HG03442 (cell line): ENCODE measurements around the gene CACFD1.
A peak's percentile ranks its signal among the peaks of the same experiment; 100 is the strongest.

ENCODE experiments used
- ATAC-seq: cut with Tn5 transposase; IDR thresholded peaks from one replicate; pipeline ENCODE4 v1.9.1; 2021; ENCODE audit warnings: mild to moderate bottlenecking, moderate library complexity; ENCODE audit not compliant: unreplicated experiment

CACFD1 gene

GRCh38 chr9:133478851-133479711 is 19.3 kb downstream of the CACFD1 start, which contains the start of gene SLC2A6:
SLC2A6 (minus strand) TSS chr9:133479099; CDS start chr9:133479059, 40 bp downstream.
- peak; percentile 91 for ATAC-seq

- ATAC-seq: no peak
Observed at GRCh38 chr9:133483611-133484010, 23.8 kb downstream of the CACFD1 start.

- ATAC-seq: no peak
Observed at GRCh38 chr9:133484671-133485437, 25.1 kb downstream of the CACFD1 start.

GRCh38 chr9:133485531-133486260 is 25.9 kb downstream of the CACFD1 start:
- ATAC-seq: peak; percentile 8

DNA sequence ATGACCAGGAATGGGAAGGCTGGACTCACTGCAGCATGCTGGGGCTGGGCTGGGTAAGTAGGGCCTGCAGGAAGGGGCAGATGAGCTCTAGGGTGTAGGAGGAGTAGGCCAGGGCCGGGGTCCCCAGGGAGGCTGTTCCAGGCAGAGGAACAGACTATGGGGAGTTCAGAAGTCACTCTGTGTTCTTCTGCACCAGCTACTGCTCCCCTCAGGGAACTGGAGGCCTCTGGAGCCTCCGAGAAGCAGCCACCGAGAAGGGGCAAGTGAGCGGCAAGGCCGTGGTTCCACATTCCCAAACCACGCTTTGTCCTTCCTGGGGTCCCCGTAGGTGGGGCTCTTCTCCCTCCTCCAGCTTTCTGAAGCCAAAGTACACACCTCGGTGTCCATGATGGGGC is 27.6 kb downstream of the CACFD1 start:
- no peak for ATAC-seq

GRCh38 chr9:133488686-133489252 is 29.0 kb downstream of the CACFD1 start:
- no peak for ATAC-seq

DNA sequence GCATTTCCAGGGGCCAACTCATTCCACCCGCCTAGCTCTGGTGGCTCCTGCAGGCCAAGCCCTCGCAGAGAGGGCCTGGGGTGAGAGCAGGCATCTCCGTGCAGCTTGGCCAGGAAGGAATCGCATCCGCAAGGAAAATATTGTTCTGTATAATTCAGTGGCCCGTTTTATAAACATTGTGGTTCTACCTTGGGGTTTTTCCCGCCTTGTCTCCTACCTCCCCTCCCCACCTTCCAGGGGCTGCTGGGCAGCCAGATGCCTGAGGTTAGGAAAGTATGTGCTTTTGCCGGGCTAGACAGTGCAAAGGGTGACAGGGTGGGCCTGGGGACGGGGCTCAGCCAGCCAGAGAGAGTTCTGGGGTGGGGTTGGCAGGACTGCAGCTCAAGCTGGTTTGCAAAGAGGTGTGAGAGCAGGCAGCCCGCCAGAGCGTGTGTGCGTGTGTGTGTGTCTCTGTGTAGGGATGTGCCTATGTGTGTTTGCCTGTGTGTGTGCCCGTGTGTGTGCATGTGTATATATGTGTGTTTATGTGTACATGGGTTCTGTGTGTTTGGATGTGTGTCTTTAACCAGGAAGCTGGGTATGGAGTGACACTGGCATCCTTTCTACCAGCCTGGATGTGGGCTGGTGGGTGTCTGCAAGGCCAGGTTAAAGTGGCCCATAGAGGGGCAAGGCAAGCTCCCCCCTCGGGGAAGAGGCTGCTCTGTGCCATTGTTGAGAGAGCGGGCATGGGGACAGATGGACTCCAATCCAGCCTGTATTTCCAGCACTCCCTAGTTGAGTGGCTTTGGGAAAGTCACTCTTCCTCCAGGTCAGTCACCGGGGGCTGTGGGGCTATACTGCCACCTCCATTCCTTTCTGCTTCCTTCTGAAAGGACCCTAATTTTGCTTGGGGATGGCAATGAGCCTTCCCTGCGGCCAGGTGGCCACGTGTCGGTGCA is 29.7 kb downstream of the CACFD1 start:
- ATAC-seq: no peak

DNA sequence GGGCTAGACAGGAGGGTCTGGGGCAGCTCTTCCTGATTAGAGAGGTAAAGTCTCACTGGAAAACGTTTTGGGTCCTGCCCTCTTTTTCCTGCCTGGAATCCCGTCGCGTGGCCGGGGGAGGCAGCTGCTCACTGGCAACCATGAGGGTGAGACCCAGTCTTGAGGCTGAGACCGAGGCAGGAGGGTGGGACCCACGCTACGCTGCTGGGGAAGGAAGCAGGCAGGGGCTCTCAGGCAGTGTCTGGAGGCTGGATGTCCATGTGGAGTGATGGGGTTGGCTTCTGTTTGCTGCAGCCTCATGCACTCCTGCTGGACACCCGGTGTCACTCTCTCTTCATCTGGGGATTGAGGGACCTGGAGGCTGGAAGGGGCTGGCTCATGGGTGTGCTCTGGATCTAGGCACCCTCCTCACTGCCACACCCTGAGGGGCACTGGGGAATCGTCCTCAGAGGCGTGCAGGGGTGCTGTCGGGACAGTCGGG is 30.5 kb downstream of the CACFD1 start:
- ATAC-seq: no peak

DNA sequence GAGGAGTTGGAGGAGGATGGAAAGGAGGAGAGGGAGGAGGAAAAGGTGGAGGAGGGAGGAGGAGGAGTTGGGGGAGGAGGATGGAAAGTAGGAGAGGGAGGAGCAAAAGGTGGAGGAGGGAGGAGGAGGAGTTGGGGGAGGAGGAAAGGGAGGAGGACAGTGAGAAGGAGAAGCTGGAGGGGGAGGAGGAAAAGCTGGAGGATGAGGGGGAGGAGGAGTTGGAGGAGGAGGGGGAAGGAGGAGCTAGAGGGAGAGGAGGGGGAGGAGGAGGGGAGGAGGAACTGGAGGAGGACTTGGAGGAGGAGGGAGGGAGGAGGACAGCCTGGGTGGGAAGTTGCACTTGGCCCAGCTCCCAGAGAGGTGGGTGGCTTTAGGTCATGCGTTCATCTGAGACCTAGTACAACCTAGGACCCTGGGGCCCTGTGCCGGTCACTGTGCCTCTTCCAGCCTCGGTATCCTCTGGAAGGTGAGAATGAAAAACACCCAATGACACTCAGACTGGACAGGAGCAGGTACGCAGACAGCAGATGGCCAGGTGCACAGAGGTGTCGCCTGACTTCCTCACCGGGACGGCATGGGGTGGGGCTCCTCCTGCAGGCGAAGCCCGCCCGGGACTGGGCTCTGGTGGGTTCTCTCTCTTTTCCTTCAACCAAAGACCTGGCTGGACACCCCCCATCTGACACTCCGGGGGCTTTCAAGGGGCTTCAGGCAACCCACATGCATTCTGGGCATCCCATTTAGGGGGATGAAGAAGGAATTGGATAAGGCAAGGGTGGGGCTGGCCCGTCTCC is 31.3 kb downstream of the CACFD1 start:
- ATAC-seq: no peak

DNA sequence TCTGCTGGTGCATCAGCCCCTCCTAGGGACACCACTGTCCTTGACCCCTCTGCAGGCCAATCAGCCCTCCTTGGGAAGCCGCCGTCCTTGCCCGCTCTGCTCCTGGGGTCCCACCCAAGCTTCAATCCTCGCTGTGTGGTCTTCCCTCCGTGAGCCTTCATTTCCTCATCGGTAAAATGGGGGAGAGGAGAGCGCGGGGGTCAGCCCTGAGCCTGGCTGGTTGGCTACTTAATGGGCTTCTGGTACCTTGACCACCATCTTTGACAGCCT is 31.8 kb downstream of the CACFD1 start:
- no peak for ATAC-seq

DNA sequence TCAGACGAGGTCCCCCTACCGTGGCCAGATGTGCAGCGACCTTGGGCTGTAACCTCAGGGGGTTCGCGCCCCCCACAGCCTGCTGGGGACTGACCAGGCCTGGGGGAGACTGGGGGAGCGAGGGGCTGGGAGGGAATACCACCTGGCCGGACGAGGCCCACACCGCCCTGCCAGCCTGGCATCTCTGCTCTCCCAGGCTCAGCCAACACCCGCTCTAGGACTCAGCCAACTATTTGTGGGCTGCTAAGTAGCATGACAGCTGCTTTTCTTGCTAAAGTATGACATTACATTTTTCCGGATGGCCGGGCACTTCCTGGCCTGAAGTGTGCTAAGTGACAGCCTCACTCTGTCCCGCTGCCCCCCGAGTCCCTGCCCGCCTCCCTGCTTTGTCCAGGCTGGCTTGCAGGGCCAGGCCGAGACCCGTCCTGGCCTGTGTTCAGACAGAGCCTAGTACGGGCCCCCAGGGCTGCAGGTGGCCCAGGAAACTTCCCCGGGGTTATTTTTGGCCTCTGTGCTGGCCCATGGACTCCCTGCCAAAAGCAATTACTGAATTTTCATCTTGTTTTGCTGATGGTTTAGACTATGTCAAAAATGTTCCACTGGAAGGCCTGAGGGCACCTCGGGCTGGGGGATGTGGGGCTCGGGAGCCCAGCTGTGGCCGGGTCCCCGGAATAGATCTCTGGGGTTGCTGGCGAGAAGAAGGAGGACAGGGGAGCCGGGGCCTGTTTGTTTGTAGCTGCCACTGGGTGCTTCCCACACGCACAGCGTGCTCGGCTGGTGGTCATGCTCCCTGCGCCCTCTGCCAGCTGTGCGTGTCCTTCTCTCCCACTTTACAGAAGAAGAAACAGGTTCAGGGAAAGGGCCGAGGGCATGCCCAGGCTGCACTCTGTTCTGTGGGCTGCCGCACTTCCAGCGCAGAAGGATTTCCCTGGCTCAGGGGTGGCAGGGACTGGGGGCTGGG is 32.6 kb downstream of the CACFD1 start:
- ATAC-seq: no peak

- ATAC-seq: no peak
Observed at GRCh38 chr9:133493428-133493827, 33.6 kb downstream of the CACFD1 start.

DNA sequence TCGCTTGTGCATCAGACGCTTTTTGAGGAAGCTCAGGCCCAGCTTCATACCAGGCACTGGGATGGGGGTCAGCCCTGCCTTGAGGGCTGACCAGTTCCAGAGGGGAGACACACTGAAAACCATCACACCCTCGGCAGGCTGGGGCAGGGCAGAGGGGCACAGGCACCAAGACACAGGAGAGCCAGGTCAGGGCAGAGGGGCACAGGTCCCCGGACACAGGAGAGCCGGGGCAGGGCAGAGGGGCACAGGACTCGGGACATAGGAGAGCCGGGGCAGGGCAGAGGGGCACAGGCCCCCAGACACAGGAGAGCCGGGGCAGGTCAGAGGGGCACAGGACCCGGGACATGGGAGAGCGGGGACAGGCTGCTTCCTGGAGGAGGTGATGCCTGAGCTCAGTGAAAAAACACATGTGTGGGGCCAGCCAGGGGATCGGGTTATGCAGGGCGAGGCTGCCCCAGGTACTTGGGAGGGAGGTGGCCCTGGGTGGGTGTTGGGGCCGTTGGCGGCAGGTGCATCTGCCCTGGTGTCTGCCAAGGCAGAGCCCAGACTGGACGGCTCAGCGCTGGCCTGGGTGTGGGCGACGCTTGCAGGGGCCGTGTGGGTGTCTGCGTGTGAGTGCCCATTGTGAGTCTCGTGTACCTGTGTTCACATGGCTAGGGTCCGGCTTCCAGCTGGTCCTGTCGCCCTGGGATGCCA is 34.2 kb downstream of the CACFD1 start:
- no peak for ATAC-seq

- ATAC-seq: no peak
Observed at GRCh38 chr9:133494636-133495326, 35.0 kb downstream of the CACFD1 start.

DNA sequence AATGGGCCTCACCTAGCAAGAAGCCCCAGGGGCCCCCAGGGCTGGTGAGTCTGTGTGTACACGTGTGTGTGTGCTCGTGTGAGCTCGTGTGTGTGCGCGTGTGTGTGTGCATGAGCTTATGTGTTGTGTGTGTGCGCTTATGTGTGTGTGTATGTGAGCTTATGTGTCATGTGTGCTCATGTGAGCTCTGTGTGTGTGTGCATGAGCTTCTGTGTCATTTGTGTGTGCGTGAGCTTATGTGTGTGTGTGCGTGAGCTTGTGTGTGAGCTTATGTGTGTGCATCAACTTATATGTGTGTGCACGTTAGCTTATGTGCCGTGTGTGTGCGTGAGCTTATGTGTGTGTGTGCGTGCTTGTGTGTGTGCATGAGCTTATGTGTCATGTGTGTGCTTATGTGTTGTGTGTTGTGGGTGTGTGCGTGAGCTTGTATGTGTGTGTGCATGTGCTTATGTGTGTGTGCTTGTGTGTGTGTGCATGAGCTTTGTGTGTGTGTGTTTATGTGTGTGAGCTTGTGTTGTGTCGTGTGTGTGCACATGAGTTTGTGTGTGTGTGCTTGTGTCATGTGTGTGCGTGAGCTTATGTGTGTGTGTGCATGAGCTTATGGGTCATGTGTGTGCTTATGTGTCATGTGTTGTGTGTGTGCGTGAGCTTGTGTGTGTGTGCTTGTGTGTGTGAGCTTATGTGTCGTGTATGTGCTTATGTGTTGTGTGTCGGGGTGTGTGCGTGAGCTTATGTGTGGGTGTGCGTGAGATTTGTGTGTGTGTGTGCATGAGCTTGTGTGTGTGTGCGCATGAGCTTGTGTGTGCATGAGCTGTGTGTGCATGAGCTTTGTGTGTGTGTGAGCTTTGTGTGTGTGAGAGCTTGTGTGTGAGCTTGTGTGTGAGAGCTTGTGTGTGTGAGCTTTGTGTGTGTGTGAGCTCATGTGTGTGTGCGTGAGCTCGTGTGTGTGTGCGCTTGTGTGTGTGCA is 35.8 kb downstream of the CACFD1 start:
- ATAC-seq: no peak
